ENCODE measurements around the gene PTGS1.

- TF ChIP-seq RAD21 (IDR thresholded peaks at IDR 0.05) (no peak), YY1 (IDR thresholded peaks at IDR 0.05) (no peak), CTCF (IDR thresholded peaks at IDR 0.05; ENCODE audit: low read depth, low read length, missing input control) (no peak), MAX (IDR thresholded peaks at IDR 0.05) (no peak), JUND (IDR thresholded peaks at IDR 0.05) (no peak)
Observed at GRCh38 chr9:122394265-122395125, 23.7 kb downstream of the PTGS1 start.
